Choroid plexus epithelial cell (primary cell): ENCODE data around the gene SCYL1.

Experiments used
- DNase-seq: peaks from one replicate; pipeline ENCODE4 v3.0.0-alpha.2; 2010; ENCODE audit warnings: low read depth
- H3K4me3 ChIP-seq: 2 replicates; pipeline ENCODE4 v1.5.1; 2011; ENCODE audit warnings: low read depth, mild to moderate bottlenecking, control low read depth, low read length, moderate library complexity
- TF ChIP-seq, protein P1 (sequence below): conservative IDR thresholded peaks from 2 replicates; pipeline ENCODE4 v1.5.1; 2011; ENCODE audit warnings: low read depth, mild to moderate bottlenecking, control low read depth, inconsistent platforms, low read length, moderate library complexity

The SCYL1 gene

DNA sequence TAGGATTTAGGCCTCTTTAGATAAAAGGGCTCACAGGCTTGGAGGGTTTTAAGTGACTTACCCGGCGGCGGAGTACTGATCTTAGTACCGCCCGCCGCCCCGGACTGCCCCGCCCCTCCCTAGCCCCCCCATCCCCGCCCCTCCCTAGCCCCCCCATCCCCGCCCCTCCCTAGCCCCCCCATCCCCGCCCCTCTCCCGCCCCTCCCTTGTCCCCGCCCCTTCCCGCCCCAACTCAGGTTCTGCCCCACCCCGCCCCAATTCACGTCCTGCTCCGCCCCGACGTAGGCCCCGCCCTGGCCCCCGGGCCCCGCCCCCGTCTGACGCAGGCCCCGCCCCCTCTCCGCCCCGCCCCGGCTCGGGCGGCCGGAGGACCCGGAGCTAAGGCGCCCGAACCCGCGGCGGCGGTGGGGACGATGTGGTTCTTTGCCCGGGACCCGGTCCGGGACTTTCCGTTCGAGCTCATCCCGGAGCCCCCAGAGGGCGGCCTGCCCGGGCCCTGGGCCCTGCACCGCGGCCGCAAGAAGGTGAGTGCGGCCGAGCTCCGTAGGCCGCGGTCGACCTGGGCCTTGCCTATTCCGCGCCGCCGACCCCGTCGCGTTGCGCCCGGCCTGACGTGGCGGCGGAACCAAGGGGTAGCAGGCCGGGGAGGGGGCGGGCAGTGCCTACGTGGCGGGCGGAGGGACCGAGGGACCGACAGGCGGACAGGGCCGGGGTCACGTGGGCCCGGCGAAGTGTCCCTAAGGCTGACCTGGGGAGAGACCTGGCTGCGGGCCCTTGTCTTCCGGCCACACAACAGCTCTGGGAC, at the start of gene SCYL1:
SCYL1 (plus strand) TSS at position 343 of the 805 bp plus-strand sequence; CDS start at position 414, 71 bp downstream.
- peak within 1 kb of the TSS; percentile 86 for H3K4me3 ChIP-seq
- DNase-seq, result peak; percentile 89
- TF ChIP-seq, protein P1, sequence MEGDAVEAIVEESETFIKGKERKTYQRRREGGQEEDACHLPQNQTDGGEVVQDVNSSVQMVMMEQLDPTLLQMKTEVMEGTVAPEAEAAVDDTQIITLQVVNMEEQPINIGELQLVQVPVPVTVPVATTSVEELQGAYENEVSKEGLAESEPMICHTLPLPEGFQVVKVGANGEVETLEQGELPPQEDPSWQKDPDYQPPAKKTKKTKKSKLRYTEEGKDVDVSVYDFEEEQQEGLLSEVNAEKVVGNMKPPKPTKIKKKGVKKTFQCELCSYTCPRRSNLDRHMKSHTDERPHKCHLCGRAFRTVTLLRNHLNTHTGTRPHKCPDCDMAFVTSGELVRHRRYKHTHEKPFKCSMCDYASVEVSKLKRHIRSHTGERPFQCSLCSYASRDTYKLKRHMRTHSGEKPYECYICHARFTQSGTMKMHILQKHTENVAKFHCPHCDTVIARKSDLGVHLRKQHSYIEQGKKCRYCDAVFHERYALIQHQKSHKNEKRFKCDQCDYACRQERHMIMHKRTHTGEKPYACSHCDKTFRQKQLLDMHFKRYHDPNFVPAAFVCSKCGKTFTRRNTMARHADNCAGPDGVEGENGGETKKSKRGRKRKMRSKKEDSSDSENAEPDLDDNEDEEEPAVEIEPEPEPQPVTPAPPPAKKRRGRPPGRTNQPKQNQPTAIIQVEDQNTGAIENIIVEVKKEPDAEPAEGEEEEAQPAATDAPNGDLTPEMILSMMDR, result no peak

GRCh38 chr11:65476632-65477148, 48.2 kb upstream of the SCYL1 start:
- no peak for DNase-seq
- TF ChIP-seq, protein P1, result no peak
- H3K4me3 ChIP-seq, result peak overlapping the region; percentile 74

DNA sequence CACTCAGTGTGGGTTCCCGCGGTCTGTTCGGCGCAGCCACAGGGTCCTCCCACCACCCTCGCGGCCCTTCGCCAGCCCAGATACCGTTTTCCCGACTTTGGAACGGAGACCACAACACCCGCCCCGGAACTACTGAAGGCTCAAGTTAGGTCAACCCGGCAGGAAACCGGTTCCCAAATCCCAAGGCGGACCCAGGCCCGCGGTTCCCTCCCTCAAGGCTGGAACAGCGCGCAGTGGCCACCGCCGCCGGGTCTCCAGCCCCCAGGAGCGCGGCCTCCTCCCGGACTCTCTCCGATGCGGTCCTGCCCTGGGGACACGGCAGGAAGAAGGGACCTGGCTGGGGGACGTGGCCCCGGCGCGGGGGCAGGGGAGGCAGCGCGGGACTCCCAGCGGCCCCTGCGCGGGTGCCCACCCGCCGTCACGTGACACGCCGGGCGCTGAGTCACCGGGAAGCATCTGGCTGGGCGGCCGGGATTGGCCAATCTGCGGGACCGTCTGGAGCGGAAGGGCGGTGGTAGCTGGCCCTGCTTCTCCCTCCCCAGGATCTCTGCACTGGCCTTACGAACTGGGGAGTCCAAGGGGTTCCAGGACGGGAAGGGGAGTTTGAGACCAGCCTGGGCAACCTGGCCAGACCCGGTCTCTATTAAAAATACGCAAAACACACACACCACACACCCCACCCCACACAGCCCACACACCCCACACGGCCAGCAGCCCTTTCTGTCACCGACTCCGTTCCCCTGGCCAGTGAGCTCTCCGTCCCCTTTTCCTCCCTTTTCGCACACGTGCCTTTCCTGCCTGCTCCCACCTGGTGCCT, 47.5 kb upstream of the SCYL1 start:
- peak overlapping the region; percentile 74 for H3K4me3 ChIP-seq
- peak; percentile 95 for DNase-seq
- TF ChIP-seq, protein P1, result no peak

GRCh38 chr11:65478388-65479183, 46.3 kb upstream of the SCYL1 start:
- H3K4me3 ChIP-seq, result peak overlapping the region; percentile 23
- DNase-seq, result peak; percentile 80
- TF ChIP-seq, protein P1, result no peak

- TF ChIP-seq, protein P1, result peak; percentile 68
- DNase-seq, result peak; percentile 90
- peak overlapping the region; percentile 23 for H3K4me3 ChIP-seq
These were observed 45.4 kb upstream of the SCYL1 start for GRCh38 chr11:65479184-65480145.
